ENCODE measurements around the gene PDE7B. TPM values are rescaled to one million over a fixed set of nuclear protein-coding genes. Genes with fewer than 3 reads are reported as not detected.

The PDE7B gene
- total RNA-seq, 2 experiments from 2014 or later, result not detected

DNA sequence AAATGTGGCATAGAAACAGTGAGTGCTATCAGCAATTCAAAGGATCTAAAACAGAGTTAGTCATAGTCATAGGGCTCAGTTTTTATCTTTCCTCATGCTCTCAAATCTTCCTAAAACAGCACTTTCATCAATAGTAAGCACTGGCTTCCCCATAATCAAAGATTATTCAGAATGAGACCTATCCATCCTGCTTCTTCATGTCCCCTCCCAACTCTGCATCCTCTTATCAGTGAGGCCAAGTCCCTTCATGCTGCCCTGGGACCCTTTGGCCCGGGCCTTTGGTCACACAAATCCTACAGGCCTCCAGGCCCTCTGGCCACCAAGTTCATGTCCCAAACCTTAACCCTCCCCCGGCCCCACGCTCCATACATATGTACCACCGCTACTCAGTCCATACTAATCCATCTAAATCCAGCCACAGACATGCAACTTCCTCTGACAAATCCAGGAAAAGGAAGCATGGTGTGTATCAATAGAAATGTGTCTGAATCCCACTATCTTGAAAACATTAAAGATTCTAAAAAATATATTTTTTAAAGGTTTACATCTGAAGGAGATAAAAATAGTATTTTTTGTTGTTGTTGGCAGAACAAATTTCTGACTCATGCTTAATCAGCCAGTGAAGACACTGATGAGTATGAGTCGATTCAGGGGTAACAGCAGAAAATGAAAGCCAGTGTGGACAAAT is 143.5 kb downstream of the PDE7B start:
- Histone ChIP-seq H3K4me3 (ENCODE audit: low read depth, low read length, poor library complexity, severe bottlenecking) (no peak overlapping the region), H3K79me2 (ENCODE audit: insufficient read depth, low read depth, low read length) (no peaks in the 10 kb centered on the region), H4K20me1 (ENCODE audit: insufficient read depth, low read length) (no peaks in the 10 kb centered on the region), H3K4me1 (ENCODE audit: insufficient read depth, low read length, poor library complexity, severe bottlenecking) (no peaks in the 10 kb centered on the region), H3K9me3 (ENCODE audit: low read length) (no peaks in the 10 kb centered on the region), H2AFZ (ENCODE audit: low read length) (no peak overlapping the region), H3K36me3 (ENCODE audit: insufficient read depth, low read length) (no peaks in the 10 kb centered on the region), H3K27ac (ENCODE audit: low read depth, low read length, poor library complexity, severe bottlenecking) (no peak overlapping the region), H3K4me2 (ENCODE audit: low read length) (no peak overlapping the region), H3K9me2 (ENCODE audit: insufficient read depth, low read length) (no peaks in the 10 kb centered on the region)
- intact Hi-C loops (cut with micrococcal nuclease; ENCODE audit: unreplicated experiment), result no loop called here
- POLR2A ChIA-PET, result no interaction called here
- TF ChIP-seq CTCF (conservative IDR thresholded peaks at IDR 0.05; ENCODE audit: low read length) (no peak), EZH2phosphoT487 (IDR thresholded peaks at IDR 0.05; ENCODE audit: borderline replicate concordance, low read depth, low read length) (no peak)
- no peak for DNase-seq (ENCODE audit: low spot score)
- CTCF ChIA-PET (ENCODE audit: unreplicated experiment), result no interaction called here
- no TSS peak for BruUV-seq (replicated peaks)

GRCh38 chr6:135995545-135995898 is 144.0 kb downstream of the PDE7B start:
- no TSS peak for BruUV-seq (replicated peaks)
- Histone ChIP-seq H4K20me1 (ENCODE audit: insufficient read depth, low read length) (no peaks in the 10 kb centered on the region), H3K9me2 (ENCODE audit: insufficient read depth, low read length) (no peaks in the 10 kb centered on the region), H3K4me1 (ENCODE audit: insufficient read depth, low read length, poor library complexity, severe bottlenecking) (no peaks in the 10 kb centered on the region), H3K36me3 (ENCODE audit: insufficient read depth, low read length) (no peaks in the 10 kb centered on the region), H2AFZ (ENCODE audit: low read length) (no peak overlapping the region), H3K79me2 (ENCODE audit: insufficient read depth, low read depth, low read length) (no peaks in the 10 kb centered on the region), H3K4me2 (ENCODE audit: low read length) (no peak overlapping the region), H3K9me3 (ENCODE audit: low read length) (no peaks in the 10 kb centered on the region), H3K27ac (ENCODE audit: low read depth, low read length, poor library complexity, severe bottlenecking) (no peak overlapping the region), H3K4me3 (ENCODE audit: low read depth, low read length, poor library complexity, severe bottlenecking) (no peak overlapping the region)
- no peak for TF ChIP-seq EZH2phosphoT487 (IDR thresholded peaks at IDR 0.05; ENCODE audit: borderline replicate concordance, low read depth, low read length)
- TF ChIP-seq CTCF (conservative IDR thresholded peaks at IDR 0.05; ENCODE audit: low read length), result no peak
- no peak for DNase-seq (ENCODE audit: low spot score)
- CTCF ChIA-PET (ENCODE audit: unreplicated experiment), result no interaction called here
- intact Hi-C loops (cut with micrococcal nuclease; ENCODE audit: unreplicated experiment), result no loop called here
- POLR2A ChIA-PET, result no interaction called here

GRCh38 chr6:135996668-135997067 is 145.2 kb downstream of the PDE7B start:
- BruUV-seq (replicated peaks), result no TSS peak

More at GRCh38 chr6:135996668-135997067, 145.2 kb downstream of the PDE7B start:
- H3K36me3 ChIP-seq (ENCODE audit: insufficient read depth, low read length), result no peaks in the 10 kb centered on the region
- intact Hi-C loops (cut with micrococcal nuclease; ENCODE audit: unreplicated experiment), result no loop called here
- TF ChIP-seq CTCF (conservative IDR thresholded peaks at IDR 0.05; ENCODE audit: low read length) (no peak), EZH2phosphoT487 (IDR thresholded peaks at IDR 0.05; ENCODE audit: borderline replicate concordance, low read depth, low read length) (no peak)
- CTCF ChIA-PET (ENCODE audit: unreplicated experiment), result no interaction called here
- no peaks in the 10 kb centered on the region for H3K79me2 ChIP-seq (ENCODE audit: insufficient read depth, low read depth, low read length)
- no peak overlapping the region for H3K4me2 ChIP-seq (ENCODE audit: low read length)
- H3K4me3 ChIP-seq (ENCODE audit: low read depth, low read length, poor library complexity, severe bottlenecking), result no peak overlapping the region
- H3K9me3 ChIP-seq (ENCODE audit: low read length), result no peaks in the 10 kb centered on the region
- H3K27ac ChIP-seq (ENCODE audit: low read depth, low read length, poor library complexity, severe bottlenecking), result no peak overlapping the region
- POLR2A ChIA-PET, result interaction anchor here (0.7 kb wide), 1 partner anchor 30 kb away, joined by 3 read pairs; no protein-coding TSS in a partner anchor
- no peak overlapping the region for H2AFZ ChIP-seq (ENCODE audit: low read length)
- DNase-seq (ENCODE audit: low spot score), result no peak
- H3K9me2 ChIP-seq (ENCODE audit: insufficient read depth, low read length), result no peaks in the 10 kb centered on the region
- no peaks in the 10 kb centered on the region for H3K4me1 ChIP-seq (ENCODE audit: insufficient read depth, low read length, poor library complexity, severe bottlenecking)
- H4K20me1 ChIP-seq (ENCODE audit: insufficient read depth, low read length), result no peaks in the 10 kb centered on the region

Measured in OCI-LY7 (cell line).